Loucy (cell line): ENCODE data around the gene IL33.

ENCODE experiments used
- CTCF ChIP-seq: fragments of 200-600 bp; sonication (generic); conservative IDR thresholded peaks from 2 replicates; pipeline ENCODE4 v1.5.1; 2014; ENCODE audit warnings: mild to moderate bottlenecking, antibody characterized with exemption, low read length
- EZH2phosphoT487 ChIP-seq: fragments of 200-600 bp; IDR thresholded peaks from 2 replicates; pipeline ENCODE4 v1.6.1; 2018; ENCODE audit warnings: antibody characterized with exemption, mild to moderate bottlenecking, moderate library complexity, borderline replicate concordance

- TF ChIP-seq CTCF (no peak), EZH2phosphoT487 (no peak)
These were observed 14.8 kb upstream of the IL33 start for GRCh38 chr9:6200761-6201160.
